Suprapubic skin (tissue), 3 donors: Measurements from ENCODE around the gene BAZ1A.

Source experiments
- POLR2A ChIP-seq, 2 donors: fragments of 450-650 bp; IDR thresholded peaks; one replicate each; pipeline ENCODE4 v1.6.1; 2017; ENCODE audit warnings: antibody characterized with exemption in 2 of 2, mild to moderate bottlenecking in 2 of 2, moderate library complexity in 2 of 2
- TF ChIP-seq, protein P1 (sequence below), 2 donors: fragments of 200-600 bp in 1 of 2; fragments of 450-650 bp in 1 of 2; sonication (generic) in 1 of 2; IDR thresholded peaks; one replicate each; pipeline ENCODE4 v1.5.1; 2016 to 2019; ENCODE audit warnings: antibody characterized with exemption in 2 of 2, mild to moderate bottlenecking in 1 of 2, moderate library complexity in 1 of 2

DNA sequence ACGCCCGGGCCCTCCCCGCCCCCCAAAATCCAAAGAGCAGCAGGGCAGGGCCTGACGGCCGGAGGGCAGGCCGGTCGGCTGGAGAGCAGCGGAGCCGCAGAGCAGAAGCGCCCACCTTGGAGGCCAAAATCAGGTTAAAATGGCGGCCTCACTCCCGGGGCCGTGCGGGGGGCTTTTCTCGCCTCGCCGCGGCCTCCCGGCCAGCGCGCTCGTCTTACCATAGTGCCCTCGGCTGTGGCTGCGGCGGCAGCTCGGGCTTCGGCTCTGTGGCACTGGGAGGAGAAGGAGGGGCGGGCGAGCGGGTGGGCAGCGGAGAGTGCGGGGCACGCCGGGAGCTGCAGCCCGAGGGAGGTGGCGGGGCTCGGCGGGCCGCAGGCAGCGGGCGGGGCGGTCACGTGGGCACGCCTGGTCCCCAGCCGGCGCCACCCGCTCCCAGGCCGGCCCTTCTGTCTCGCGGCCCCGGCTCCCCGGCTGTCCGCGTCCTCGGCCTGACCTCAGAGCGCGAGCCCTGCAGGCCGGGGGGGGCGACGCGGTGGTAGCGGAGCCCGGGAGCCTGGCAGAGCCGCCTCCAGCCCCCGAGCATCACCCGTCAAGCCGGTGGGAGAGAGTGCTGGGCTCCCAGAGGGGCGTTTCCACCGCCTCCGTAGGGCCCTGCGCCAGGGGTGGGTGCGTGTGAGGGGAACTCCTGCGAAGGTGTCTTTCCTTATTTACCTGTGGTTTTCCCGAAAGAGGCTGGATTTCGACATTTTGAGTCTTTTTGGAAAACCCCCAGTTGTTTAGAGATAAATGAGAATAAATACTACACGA lies 160.6 kb downstream of the BAZ1A start, which contains the start of gene CFL2:
- TF ChIP-seq, protein P1, sequence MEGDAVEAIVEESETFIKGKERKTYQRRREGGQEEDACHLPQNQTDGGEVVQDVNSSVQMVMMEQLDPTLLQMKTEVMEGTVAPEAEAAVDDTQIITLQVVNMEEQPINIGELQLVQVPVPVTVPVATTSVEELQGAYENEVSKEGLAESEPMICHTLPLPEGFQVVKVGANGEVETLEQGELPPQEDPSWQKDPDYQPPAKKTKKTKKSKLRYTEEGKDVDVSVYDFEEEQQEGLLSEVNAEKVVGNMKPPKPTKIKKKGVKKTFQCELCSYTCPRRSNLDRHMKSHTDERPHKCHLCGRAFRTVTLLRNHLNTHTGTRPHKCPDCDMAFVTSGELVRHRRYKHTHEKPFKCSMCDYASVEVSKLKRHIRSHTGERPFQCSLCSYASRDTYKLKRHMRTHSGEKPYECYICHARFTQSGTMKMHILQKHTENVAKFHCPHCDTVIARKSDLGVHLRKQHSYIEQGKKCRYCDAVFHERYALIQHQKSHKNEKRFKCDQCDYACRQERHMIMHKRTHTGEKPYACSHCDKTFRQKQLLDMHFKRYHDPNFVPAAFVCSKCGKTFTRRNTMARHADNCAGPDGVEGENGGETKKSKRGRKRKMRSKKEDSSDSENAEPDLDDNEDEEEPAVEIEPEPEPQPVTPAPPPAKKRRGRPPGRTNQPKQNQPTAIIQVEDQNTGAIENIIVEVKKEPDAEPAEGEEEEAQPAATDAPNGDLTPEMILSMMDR (IDR thresholded peaks at IDR 0.05): no peak
- peak; percentile 26 to 45 for TF ChIP-seq POLR2A (IDR thresholded peaks at IDR 0.05)
